Cerebellar nuclear complex (tissue), 1 donor: Measurements from ENCODE around the gene FANCG.
A peak's percentile ranks its signal among the peaks of the same experiment; 100 is the strongest.

ENCODE experiments used
- DNase-seq, 2 experiments: peaks; one replicate each; lab custom pipeline; 2025; lab: John Stamatoyannopoulos, UW

Gene FANCG

GRCh38 chr9:35103660-35104191, 24.0 kb upstream of the FANCG start:
- no peak for DNase-seq

GRCh38 chr9:35102769-35103659, 23.3 kb upstream of the FANCG start, which contains the start of gene STOML2:
TSS of gene STOML2 (minus strand) at chr9:35103131. CDS start at chr9:35103094, 37 bp downstream.
- peak; percentile 93 to 99 for DNase-seq

GRCh38 chr9:35102465-35102768, 22.7 kb upstream of the FANCG start:
- no peak for DNase-seq

- DNase-seq: no peak
Measured at GRCh38 chr9:35097573-35097972, 17.8 kb upstream of the FANCG start.

GRCh38 chr9:35096035-35096849, 16.5 kb upstream of the FANCG start, which contains the start of gene PIGO:
TSS of gene PIGO (minus strand) at chr9:35096591. CDS start at chr9:35095565, 1,026 bp downstream.
- DNase-seq: peak; percentile 22 to 44

GRCh38 chr9:35091536-35091935, 11.8 kb upstream of the FANCG start:
- no peak for DNase-seq

- no peak for DNase-seq
Measured at GRCh38 chr9:35089434-35089833, 9.7 kb upstream of the FANCG start.

- no peak for DNase-seq
Measured at GRCh38 chr9:35085078-35085477, 5.3 kb upstream of the FANCG start.

GRCh38 chr9:35079041-35079425, 709 bp downstream of the FANCG start:
- no peak for DNase-seq

- no peak for DNase-seq
Measured at GRCh38 chr9:35078066-35078465, 1.7 kb downstream of the FANCG start.

GRCh38 chr9:35076848-35077247, 2.9 kb downstream of the FANCG start:
- DNase-seq: no peak

- DNase-seq: no peak
Measured at GRCh38 chr9:35075358-35075757, 4.4 kb downstream of the FANCG start.

- DNase-seq: no peak
Measured at GRCh38 chr9:35074791-35075190, 5.0 kb downstream of the FANCG start.

GRCh38 chr9:35074141-35074540, 5.6 kb downstream of the FANCG start:
- DNase-seq: no peak

GRCh38 chr9:35073279-35073612, 6.5 kb downstream of the FANCG start:
- no peak for DNase-seq

- DNase-seq: peak; percentile 96 to 98
Measured at GRCh38 chr9:35072461-35073278, 7.1 kb downstream of the FANCG start, which contains the start of gene VCP. TSS of gene VCP (minus strand) at chr9:35072625. CDS start at chr9:35072353, 272 bp downstream.

- no peak for DNase-seq
Measured at GRCh38 chr9:35071814-35072460, 7.8 kb downstream of the FANCG start.

GRCh38 chr9:35070823-35071813, 8.6 kb downstream of the FANCG start:
- no peak for DNase-seq

GRCh38 chr9:35069020-35069419, 10.7 kb downstream of the FANCG start:
- no peak for DNase-seq

GRCh38 chr9:35067056-35067455, 12.7 kb downstream of the FANCG start:
- DNase-seq: no peak
